Activated CD4-positive, alpha-beta T cell treated with anti-CD3 and anti-CD28 coated beads, Interleukin-2, amount 10 ng/mL, durations not matched to agents 24 days and 14 days (primary cell): ENCODE measurements around the gene DAB1. TPM values are rescaled to one million over a fixed set of nuclear protein-coding genes. Genes with fewer than 3 reads are reported as not detected.

ENCODE experiments used
- DNase-seq: peaks from one replicate; pipeline ENCODE4 v3.0.0; 2022
- H3K27ac Mint-ChIP-seq: one replicate; pipeline ENCODE4 v1.8.0; 2022; ENCODE audit warnings: mild to moderate bottlenecking, mixed read lengths
- H3K27me3 Mint-ChIP-seq: one replicate; pipeline ENCODE4 v1.8.0; 2022; ENCODE audit warnings: mixed read lengths
- H3K36me3 Mint-ChIP-seq: one replicate; pipeline ENCODE4 v1.8.0; 2022; ENCODE audit warnings: low read depth, mild to moderate bottlenecking, mixed read lengths
- H3K4me1 Mint-ChIP-seq: one replicate; pipeline ENCODE4 v1.8.0; 2021; ENCODE audit warnings: mixed read lengths
- H3K4me3 Mint-ChIP-seq: one replicate; pipeline ENCODE4 v1.8.0; 2022; ENCODE audit warnings: mild to moderate bottlenecking, moderate library complexity, mixed read lengths
- H3K9me3 Mint-ChIP-seq: one replicate; pipeline ENCODE4 v1.8.0; 2021; ENCODE audit warnings: mixed read lengths
- intact Hi-C: fragments of 100-400 bp; cut with micrococcal nuclease; formaldehyde crosslinking; loops from one replicate; pipeline ENCODE4 v1.15.1; 2023
- total RNA-seq: library from RNA; stranded (reverse); gene quantifications from 2 replicates; pipeline ENCODE4 v1.2.3, GENCODE V29; 2022

The DAB1 gene
- total RNA-seq, 1 donor from 2014 or later, result not detected

DNA sequence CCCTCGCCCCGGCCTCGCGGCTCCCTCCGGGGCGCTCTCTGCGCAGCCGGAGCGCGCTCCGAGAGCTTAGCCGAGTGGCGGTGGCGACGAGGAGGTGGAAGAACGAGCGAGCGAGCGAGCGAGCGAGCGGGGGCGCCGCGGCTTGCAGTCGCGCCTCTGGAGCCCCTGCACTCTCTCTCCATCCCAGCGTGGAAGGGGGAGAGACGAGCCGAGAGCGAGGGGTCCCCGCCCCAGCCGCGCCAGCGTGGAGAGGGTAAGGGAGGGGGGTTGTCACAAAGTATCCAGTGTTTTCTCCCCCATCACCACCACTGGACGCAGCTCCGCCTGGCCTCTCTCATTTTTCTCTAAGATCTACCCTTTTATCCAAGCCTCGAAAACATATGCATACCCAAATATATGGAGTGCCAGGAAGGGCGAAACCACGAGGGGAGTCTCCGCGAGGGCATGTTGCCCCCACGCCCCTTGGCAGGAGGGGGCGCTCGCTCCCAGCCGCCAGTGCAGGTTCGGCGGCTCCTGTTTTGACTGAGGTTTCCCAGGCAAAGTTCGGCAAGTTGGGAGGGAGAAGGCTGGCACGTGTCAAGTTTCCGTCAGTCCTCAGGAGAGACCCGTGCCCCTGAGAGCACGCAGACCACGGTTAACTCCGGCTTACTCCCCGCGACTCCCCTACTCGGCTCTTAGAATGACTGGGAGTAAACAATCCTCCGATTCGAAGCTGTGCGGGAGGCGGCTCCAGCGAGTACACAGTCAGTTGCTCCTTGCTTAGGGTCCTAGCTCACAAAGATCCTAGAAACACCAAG is 569 bp upstream of the DAB1 start:
- no peaks in the 10 kb centered on the region for H3K9me3 Mint-ChIP-seq
- peaks cover 57% of the 10 kb centered on the region for H3K27me3 Mint-ChIP-seq
- no peak for DNase-seq
- no peaks in the 10 kb centered on the region for H3K36me3 Mint-ChIP-seq
- peaks cover 3% of the 10 kb centered on the region for H3K4me1 Mint-ChIP-seq
- peak overlapping the region; percentile 32 for H3K4me3 Mint-ChIP-seq
- no peak overlapping the region for H3K27ac Mint-ChIP-seq
- intact Hi-C loops, result no loop called here

DNA sequence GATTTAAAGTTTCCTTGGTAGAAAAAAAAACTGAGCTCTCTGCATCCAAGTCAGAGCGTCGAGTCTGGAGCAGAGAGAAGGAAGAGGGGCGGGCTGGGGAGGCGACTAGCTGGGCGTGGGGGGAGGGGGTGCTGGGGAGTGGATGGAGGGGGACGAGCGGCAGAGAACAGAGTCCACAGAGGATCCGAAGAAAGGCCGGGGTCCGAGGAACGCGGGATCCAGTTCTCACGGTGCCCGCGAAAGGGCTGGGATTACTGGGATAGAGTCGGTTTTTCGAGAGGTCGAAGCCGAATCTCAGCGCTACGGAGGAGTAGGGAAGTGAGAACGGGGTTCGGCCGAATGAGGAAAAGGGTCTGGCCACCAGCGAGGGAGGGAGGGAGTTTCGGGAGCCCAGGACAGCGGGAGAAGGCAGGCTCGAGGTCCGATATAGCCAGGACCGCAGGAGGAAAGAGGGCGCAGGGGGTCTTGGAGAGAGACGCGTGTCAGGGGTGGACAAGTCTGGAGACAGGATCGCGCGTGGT is 665 bp downstream of the DAB1 start:
- intact Hi-C loops, result no loop called here
- no peaks in the 10 kb centered on the region for H3K9me3 Mint-ChIP-seq
- no peaks in the 10 kb centered on the region for H3K36me3 Mint-ChIP-seq
- peaks cover 3% of the 10 kb centered on the region for H3K4me1 Mint-ChIP-seq
- DNase-seq, result no peak
- H3K4me3 Mint-ChIP-seq, result no peak overlapping the region
- no peak overlapping the region for H3K27ac Mint-ChIP-seq
- H3K27me3 Mint-ChIP-seq, result peaks cover 55% of the 10 kb centered on the region

- H3K27me3 Mint-ChIP-seq, result peaks cover 54% of the 10 kb centered on the region
- intact Hi-C loops, result no loop called here
- peaks cover 3% of the 10 kb centered on the region for H3K4me1 Mint-ChIP-seq
- no peaks in the 10 kb centered on the region for H3K36me3 Mint-ChIP-seq
- DNase-seq, result no peak
- H3K9me3 Mint-ChIP-seq, result no peaks in the 10 kb centered on the region
- H3K4me3 Mint-ChIP-seq, result no peak overlapping the region
- H3K27ac Mint-ChIP-seq, result no peak overlapping the region
Observed at GRCh38 chr1:57422271-57423134, 1.4 kb downstream of the DAB1 start.

DNA sequence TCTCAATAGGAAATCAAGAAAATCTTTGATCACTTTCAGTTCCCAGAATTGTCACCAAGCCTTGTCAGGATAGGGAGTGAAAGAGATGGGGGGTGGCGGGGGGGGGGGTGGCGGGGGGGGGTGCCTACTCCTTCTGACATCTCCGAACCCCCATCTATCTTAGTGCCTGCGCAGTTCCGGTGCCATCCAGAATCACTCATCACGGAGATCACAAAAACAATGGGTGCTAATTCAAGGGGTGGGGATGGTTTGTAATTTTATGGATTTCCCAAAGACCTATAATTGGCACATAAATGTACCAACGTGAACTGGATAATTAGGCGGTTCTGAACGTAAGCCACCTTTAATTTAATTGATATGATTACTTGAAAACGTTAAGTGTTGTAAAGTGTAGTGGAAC is 2.1 kb downstream of the DAB1 start:
- Mint-ChIP-seq H3K27ac (no peak overlapping the region), H3K4me1 (peaks cover 3% of the 10 kb centered on the region), H3K9me3 (no peaks in the 10 kb centered on the region), H3K36me3 (no peaks in the 10 kb centered on the region), H3K27me3 (peaks cover 54% of the 10 kb centered on the region), H3K4me3 (no peak overlapping the region)
- intact Hi-C loops, result no loop called here
- DNase-seq, result no peak

GRCh38 chr1:57420981-57421785 is 2.7 kb downstream of the DAB1 start:
- H3K4me3 Mint-ChIP-seq, result no peak overlapping the region
- DNase-seq, result no peak
- H3K27me3 Mint-ChIP-seq, result peaks cover 49% of the 10 kb centered on the region
- no peaks in the 10 kb centered on the region for H3K9me3 Mint-ChIP-seq
- peaks cover 3% of the 10 kb centered on the region for H3K4me1 Mint-ChIP-seq
- intact Hi-C loops, result no loop called here
- H3K36me3 Mint-ChIP-seq, result no peaks in the 10 kb centered on the region
- H3K27ac Mint-ChIP-seq, result no peak overlapping the region

GRCh38 chr1:57418971-57419370 is 4.9 kb downstream of the DAB1 start:
- DNase-seq, result no peak
- Mint-ChIP-seq H3K9me3 (no peaks in the 10 kb centered on the region), H3K4me3 (no peak overlapping the region), H3K4me1 (peaks cover 2% of the 10 kb centered on the region), H3K27me3 (peaks cover 30% of the 10 kb centered on the region), H3K36me3 (no peaks in the 10 kb centered on the region), H3K27ac (no peak overlapping the region)
- intact Hi-C loops, result no loop called here

DNA sequence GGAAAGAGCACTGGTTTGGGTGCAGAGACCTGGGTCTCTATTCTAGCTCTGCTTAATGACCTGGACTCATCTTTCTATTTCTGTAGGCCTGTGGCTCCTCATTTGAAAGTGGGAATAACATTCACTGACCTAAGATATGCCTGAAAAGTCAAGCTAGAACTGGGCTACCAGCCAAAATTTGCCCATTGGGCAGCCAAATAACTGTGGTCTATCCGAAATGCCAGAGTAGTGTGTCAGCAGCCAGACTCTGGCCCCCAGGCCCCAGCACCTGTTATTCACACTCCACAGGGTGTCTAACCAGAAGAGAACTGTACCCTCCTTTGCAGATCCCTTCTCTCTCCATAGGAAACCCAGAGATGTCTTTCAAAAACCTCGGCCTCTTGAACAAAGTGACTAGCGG is 12.6 kb downstream of the DAB1 start:
- no peak for DNase-seq
- Mint-ChIP-seq H3K4me3 (no peak overlapping the region), H3K36me3 (no peaks in the 10 kb centered on the region), H3K27me3 (no peaks in the 10 kb centered on the region), H3K9me3 (no peaks in the 10 kb centered on the region), H3K27ac (no peak overlapping the region), H3K4me1 (no peaks in the 10 kb centered on the region)
- intact Hi-C loops, result no loop called here

- Mint-ChIP-seq H3K4me3 (no peak overlapping the region), H3K36me3 (no peaks in the 10 kb centered on the region), H3K27ac (no peak overlapping the region), H3K4me1 (no peaks in the 10 kb centered on the region), H3K27me3 (no peaks in the 10 kb centered on the region), H3K9me3 (no peaks in the 10 kb centered on the region)
- intact Hi-C loops, result no loop called here
- no peak for DNase-seq
Observed at GRCh38 chr1:57410508-57410907, 13.4 kb downstream of the DAB1 start.

DNA sequence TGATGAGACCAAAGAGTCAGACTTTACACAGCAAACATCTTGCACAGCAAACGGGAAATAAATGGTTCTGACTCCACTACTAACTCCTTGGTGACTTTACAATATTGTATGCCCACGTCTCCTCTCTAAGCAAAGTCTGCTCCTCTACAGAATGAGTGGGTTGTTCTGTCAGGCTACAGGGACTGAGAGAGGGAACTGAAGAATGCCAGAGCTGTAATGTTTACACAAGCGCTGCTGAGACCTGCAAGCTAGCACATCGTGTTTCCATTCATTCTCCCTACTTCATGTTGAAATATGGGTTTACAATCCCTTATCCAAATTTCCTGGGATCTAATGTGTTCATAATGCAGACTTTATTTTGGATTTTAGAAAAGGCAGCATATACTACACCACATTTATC is 15.9 kb downstream of the DAB1 start:
- no peaks in the 10 kb centered on the region for H3K36me3 Mint-ChIP-seq
- DNase-seq, result no peak
- intact Hi-C loops, result no loop called here
- H3K27me3 Mint-ChIP-seq, result no peaks in the 10 kb centered on the region
- no peak overlapping the region for H3K4me3 Mint-ChIP-seq
- H3K9me3 Mint-ChIP-seq, result no peaks in the 10 kb centered on the region
- H3K27ac Mint-ChIP-seq, result no peak overlapping the region
- no peaks in the 10 kb centered on the region for H3K4me1 Mint-ChIP-seq

DNA sequence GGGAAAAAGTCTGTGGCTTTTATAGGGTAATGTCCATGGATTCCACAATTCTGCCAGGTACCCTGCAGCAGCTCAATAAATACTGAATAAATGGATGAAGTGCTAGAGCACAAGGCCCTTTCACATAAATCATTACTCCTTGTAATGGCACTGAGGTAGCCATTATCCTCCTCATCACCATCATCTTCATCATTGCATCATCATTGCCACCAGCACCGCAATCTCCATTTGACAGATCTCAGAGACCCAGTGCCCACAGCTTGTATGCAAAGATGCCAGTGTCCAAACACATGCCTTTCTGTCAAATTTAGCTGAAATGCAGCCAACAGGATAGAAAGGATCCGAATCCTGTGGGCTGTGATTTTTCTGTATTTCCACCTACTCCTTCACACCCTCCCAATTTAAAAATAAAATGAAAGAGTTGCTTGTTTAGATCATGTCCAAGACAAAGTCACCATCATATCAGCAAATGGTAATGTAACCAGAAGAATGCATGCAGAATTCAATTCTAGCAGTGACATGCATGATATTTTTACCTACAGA is 17.4 kb downstream of the DAB1 start:
- no peaks in the 10 kb centered on the region for H3K4me1 Mint-ChIP-seq

GRCh38 chr1:57404884-57405283 is 19.0 kb downstream of the DAB1 start:
- Mint-ChIP-seq H3K27ac (no peak overlapping the region), H3K27me3 (no peaks in the 10 kb centered on the region), H3K36me3 (no peaks in the 10 kb centered on the region), H3K4me3 (no peak overlapping the region), H3K4me1 (no peaks in the 10 kb centered on the region), H3K9me3 (no peaks in the 10 kb centered on the region)
- no peak for DNase-seq
- intact Hi-C loops, result no loop called here

More for the DNA sequence above, 17.4 kb downstream of the DAB1 start:
- no peaks in the 10 kb centered on the region for H3K36me3 Mint-ChIP-seq
- no peaks in the 10 kb centered on the region for H3K9me3 Mint-ChIP-seq
- intact Hi-C loops, result no loop called here
- no peak for DNase-seq
- H3K27ac Mint-ChIP-seq, result no peak overlapping the region
- H3K4me3 Mint-ChIP-seq, result no peak overlapping the region
- H3K27me3 Mint-ChIP-seq, result no peaks in the 10 kb centered on the region

- no peak for DNase-seq
- Mint-ChIP-seq H3K9me3 (no peaks in the 10 kb centered on the region), H3K4me1 (no peaks in the 10 kb centered on the region), H3K27me3 (no peaks in the 10 kb centered on the region), H3K27ac (no peak overlapping the region), H3K36me3 (no peaks in the 10 kb centered on the region), H3K4me3 (no peak overlapping the region)
- intact Hi-C loops, result no loop called here
Observed at GRCh38 chr1:57403201-57403600, 20.7 kb downstream of the DAB1 start.

- Mint-ChIP-seq H3K4me3 (no peak overlapping the region), H3K36me3 (no peaks in the 10 kb centered on the region), H3K4me1 (no peaks in the 10 kb centered on the region), H3K27me3 (no peaks in the 10 kb centered on the region), H3K27ac (no peak overlapping the region), H3K9me3 (no peaks in the 10 kb centered on the region)
- no peak for DNase-seq
- intact Hi-C loops, result no loop called here
Observed at GRCh38 chr1:57401671-57402070, 22.2 kb downstream of the DAB1 start.
